SK-N-MC (cell line): ENCODE data around the gene WASF3.

ENCODE experiments used
- DNase-seq: peaks from one replicate; pipeline ENCODE4 v3.0.0-alpha.2; 2011; ENCODE audit warnings: low read depth, low spot score
- H3K27ac ChIP-seq: fragments of 200-600 bp; sonication (generic); 2 replicates; pipeline ENCODE4 v1.5.1; 2016; ENCODE audit warnings: mixed run types
- H3K36me3 ChIP-seq: fragments of 200-600 bp; sonication (generic); 2 replicates; pipeline ENCODE4 v1.6.1; 2017; ENCODE audit warnings: antibody characterized with exemption, low read length, mixed read lengths; ENCODE audit not compliant: insufficient read depth
- H3K4me3 ChIP-seq: fragments of 200-600 bp; sonication (generic); 2 replicates; pipeline ENCODE4 v1.5.1; 2016
- H3K9ac ChIP-seq: fragments of 200-600 bp; sonication (generic); 2 replicates; pipeline ENCODE4 v1.8.0; 2017; ENCODE audit warnings: mixed run types, mixed read lengths; ENCODE audit not compliant: insufficient read length
- H3K9me3 ChIP-seq: fragments of 200-600 bp; sonication (generic); 2 replicates; pipeline ENCODE4 v1.6.1; 2017; ENCODE audit warnings: low read depth, mild to moderate bottlenecking, antibody characterized with exemption, low read length, moderate library complexity, mixed read lengths
- EZH2 ChIP-seq: fragments of 200-600 bp; sonication (generic); IDR thresholded peaks from one replicate; pipeline ENCODE4 v1.6.1; 2017; ENCODE audit warnings: antibody characterized with exemption
- FOXP2 ChIP-seq: optimal IDR thresholded peaks from 2 replicates; pipeline ENCODE3; 2011; ENCODE audit warnings: mild to moderate bottlenecking, moderate library complexity; ENCODE audit not compliant: insufficient read depth; ENCODE audit errors: extremely low read length, control extremely low read depth
- POLR2AphosphoS5 ChIP-seq: IDR thresholded peaks from 2 replicates; pipeline ENCODE4 v1.6.1; 2012; ENCODE audit warnings: mild to moderate bottlenecking, low read depth, low read length, borderline replicate concordance

Gene WASF3

GRCh38 chr13:26646603-26647002 lies 89.1 kb downstream of the WASF3 start:
- no peak overlapping the region for H3K27ac ChIP-seq
- no peaks in the 10 kb centered on the region for H3K36me3 ChIP-seq
- no peak for DNase-seq
- H3K4me3 ChIP-seq, result no peak overlapping the region
- no peak overlapping the region for H3K9ac ChIP-seq
- H3K9me3 ChIP-seq, result no peaks in the 10 kb centered on the region
- no peak for TF ChIP-seq POLR2AphosphoS5
- TF ChIP-seq FOXP2, result no peak
- TF ChIP-seq EZH2, result no peak

- Histone ChIP-seq H3K9ac (no peak overlapping the region), H3K4me3 (no peak overlapping the region), H3K36me3 (no peaks in the 10 kb centered on the region), H3K9me3 (no peaks in the 10 kb centered on the region), H3K27ac (no peak overlapping the region)
- TF ChIP-seq POLR2AphosphoS5, result no peak
- TF ChIP-seq EZH2, result no peak
- TF ChIP-seq FOXP2, result no peak
- no peak for DNase-seq
These were observed 93.8 kb downstream of the WASF3 start for GRCh38 chr13:26651234-26651633.

- H3K36me3 ChIP-seq, result no peaks in the 10 kb centered on the region
- H3K4me3 ChIP-seq, result no peak overlapping the region
- no peak for TF ChIP-seq FOXP2
- TF ChIP-seq POLR2AphosphoS5, result no peak
- no peak for TF ChIP-seq EZH2
- H3K27ac ChIP-seq, result no peak overlapping the region
- no peak for DNase-seq
- H3K9me3 ChIP-seq, result no peaks in the 10 kb centered on the region
- H3K9ac ChIP-seq, result no peak overlapping the region
These were observed 95.8 kb downstream of the WASF3 start for GRCh38 chr13:26653310-26653709.

- Histone ChIP-seq H3K9ac (no peak overlapping the region), H3K36me3 (no peaks in the 10 kb centered on the region), H3K9me3 (no peaks in the 10 kb centered on the region), H3K4me3 (no peak overlapping the region), H3K27ac (no peak overlapping the region)
- no peak for DNase-seq
- TF ChIP-seq POLR2AphosphoS5, result no peak
- TF ChIP-seq FOXP2, result no peak
- TF ChIP-seq EZH2, result no peak
These were observed 96.4 kb downstream of the WASF3 start for GRCh38 chr13:26653842-26654241.

GRCh38 chr13:26656919-26657318 lies 99.4 kb downstream of the WASF3 start:
- peak; percentile 3 for DNase-seq
- Histone ChIP-seq H3K9ac (no peak overlapping the region), H3K36me3 (no peaks in the 10 kb centered on the region), H3K4me3 (no peak overlapping the region), H3K27ac (no peak overlapping the region), H3K9me3 (no peaks in the 10 kb centered on the region)
- TF ChIP-seq FOXP2, result no peak
- no peak for TF ChIP-seq EZH2
- TF ChIP-seq POLR2AphosphoS5, result no peak

GRCh38 chr13:26658448-26659385 lies 101.2 kb downstream of the WASF3 start:
- Histone ChIP-seq H3K9ac (no peak overlapping the region), H3K36me3 (no peaks in the 10 kb centered on the region), H3K27ac (no peak overlapping the region), H3K4me3 (no peak overlapping the region), H3K9me3 (no peaks in the 10 kb centered on the region)
- TF ChIP-seq EZH2 (no peak), FOXP2 (no peak), POLR2AphosphoS5 (no peak)
- DNase-seq, result no peak

GRCh38 chr13:26660185-26660584 lies 102.7 kb downstream of the WASF3 start:
- no peak for TF ChIP-seq EZH2
- no peak for TF ChIP-seq FOXP2
- no peak for TF ChIP-seq POLR2AphosphoS5
- no peak overlapping the region for H3K27ac ChIP-seq
- no peak for DNase-seq
- no peaks in the 10 kb centered on the region for H3K9me3 ChIP-seq
- H3K36me3 ChIP-seq, result no peaks in the 10 kb centered on the region
- H3K4me3 ChIP-seq, result no peak overlapping the region
- H3K9ac ChIP-seq, result no peak overlapping the region

GRCh38 chr13:26660766-26661165 lies 103.3 kb downstream of the WASF3 start:
- H3K36me3 ChIP-seq, result no peaks in the 10 kb centered on the region
- H3K9ac ChIP-seq, result no peak overlapping the region
- TF ChIP-seq FOXP2 (no peak), POLR2AphosphoS5 (no peak), EZH2 (no peak)
- DNase-seq, result no peak
- no peaks in the 10 kb centered on the region for H3K9me3 ChIP-seq
- H3K27ac ChIP-seq, result no peak overlapping the region
- no peak overlapping the region for H3K4me3 ChIP-seq
